Gastrocnemius medialis (tissue), 4 donors: Measurements from ENCODE around the gene PTPRN2.

Experiments used
- CTCF ChIP-seq, 5 experiments: fragments of 450-650 bp in 3 of 5; fragments of 200-600 bp in 2 of 5; sonication (generic) in 2 of 5; IDR thresholded peaks in 4 of 5; conservative IDR thresholded peaks in 1 of 5; 1 replicate in 4 of 5; 2 replicates in 1 of 5; pipeline ENCODE4 v1.5.1; 2016 to 2019; ENCODE audit warnings: antibody characterized with exemption in 5 of 5, mild to moderate bottlenecking in 3 of 5, moderate library complexity in 3 of 5
- POLR2A ChIP-seq, 2 donors: fragments of 450-650 bp; IDR thresholded peaks; one replicate each; pipeline ENCODE4 v1.6.1; 2017; ENCODE audit warnings: antibody characterized with exemption in 2 of 2, mild to moderate bottlenecking in 2 of 2, moderate library complexity in 2 of 2

GRCh38 chr7:157515342-157516041, 1072.1 kb downstream of the PTPRN2 start:
- no peak for TF ChIP-seq CTCF (IDR thresholded peaks at IDR 0.05 in 4 of 5, conservative IDR thresholded peaks at IDR 0.05 in 1 of 5)
- TF ChIP-seq POLR2A (IDR thresholded peaks at IDR 0.05): no peak
